PC-3 (cell line): ENCODE measurements around the gene ABCF3. TPM values are rescaled to one million over a fixed set of nuclear protein-coding genes. Genes with fewer than 3 reads are reported as not detected.

Source experiments
- ATAC-seq: fragments of 200-7000 bp; cut with Tn5 transposase; 2 replicates; pipeline ENCODE4 v1.9.1; 2020; ENCODE audit warnings: mild to moderate bottlenecking, moderate library complexity
- BruUV-seq: library from RNA; stranded (reverse); fragments of 400-500 nt; replicated peaks from 2 replicates; lab custom pipeline; 2021; lab: Mats Ljungman, UMichigan
- CTCF ChIA-PET: fragments of 300-600 bp; sonication (Branson Sonifier 250); formaldehyde crosslinking; loops from one replicate; lab custom pipeline; 2022; ENCODE audit warnings: antibody characterized with exemption; lab: Charles Lee
- POLR2A ChIA-PET: fragments of 300-600 bp; sonication (Branson Sonifier 250); formaldehyde crosslinking; loops from one replicate; lab custom pipeline; 2022; ENCODE audit warnings: antibody characterized with exemption; ENCODE audit not compliant: unreplicated experiment; lab: Charles Lee
- DNase-seq: peaks from one replicate; pipeline ENCODE4 v3.0.0-alpha.2; 2015
- H2AFZ ChIP-seq: fragments of 300-600 bp; sonication (generic); 2 replicates; pipeline ENCODE4 v1.6.0; 2016; ENCODE audit warnings: antibody characterized with exemption, low read length
- H3F3A ChIP-seq: fragments of 300-600 bp; sonication (generic); one replicate; pipeline ENCODE4 v1.6.0; 2017; ENCODE audit warnings: antibody characterized with exemption, low read length, control low read depth, mild to moderate bottlenecking; ENCODE audit not compliant: unreplicated experiment
- H3K27ac ChIP-seq: fragments of 300-600 bp; sonication (generic); 2 replicates; pipeline ENCODE4 v1.5.1; 2016; ENCODE audit warnings: mild to moderate bottlenecking, low read length
- H3K27me3 ChIP-seq: fragments of 300-600 bp; sonication (generic); 2 replicates; pipeline ENCODE4 v1.6.1; 2016; ENCODE audit warnings: low read length, mixed read lengths
- H3K36me3 ChIP-seq: fragments of 300-600 bp; sonication (generic); 2 replicates; pipeline ENCODE4 v1.6.1; 2016; ENCODE audit warnings: low read depth, mixed run types, low read length, mixed read lengths
- H3K4me1 ChIP-seq: fragments of 300-600 bp; sonication (generic); 2 replicates; pipeline ENCODE4 v1.5.1; 2016; ENCODE audit warnings: low read length; ENCODE audit not compliant: insufficient read depth
- H3K4me2 ChIP-seq: fragments of 300-600 bp; sonication (generic); 2 replicates; pipeline ENCODE4 v1.6.0; 2016; ENCODE audit warnings: low read length
- H3K4me3 ChIP-seq: fragments of 300-600 bp; sonication (generic); 2 replicates; pipeline ENCODE4 v1.5.1; 2016; ENCODE audit warnings: mild to moderate bottlenecking, low read length, mixed read lengths
- H3K79me2 ChIP-seq: fragments of 300-600 bp; sonication (generic); 2 replicates; pipeline ENCODE4 v1.6.1; 2017; ENCODE audit warnings: low read length, mixed read lengths
- H3K9ac ChIP-seq: fragments of 300-600 bp; sonication (generic); 2 replicates; pipeline ENCODE4 v1.6.0; 2016; ENCODE audit warnings: mild to moderate bottlenecking, low read length
- H3K9me2 ChIP-seq: fragments of 300-600 bp; sonication (generic); replicated peaks from 2 replicates; pipeline ENCODE4 v1.6.1; 2016; ENCODE audit warnings: mixed run types, low read length, mixed read lengths
- H3K9me3 ChIP-seq: fragments of 300-600 bp; sonication (generic); 2 replicates; pipeline ENCODE4 v1.6.1; 2016; ENCODE audit warnings: low read length, mixed read lengths
- H4K20me1 ChIP-seq: fragments of 300-600 bp; sonication (generic); 2 replicates; pipeline ENCODE4 v1.6.1; 2016; ENCODE audit warnings: low read length, mixed read lengths
- EZH2 ChIP-seq: fragments of 300-600 bp; sonication (generic); IDR thresholded peaks from one replicate; pipeline ENCODE4 v1.6.1; 2017; ENCODE audit warnings: antibody characterized with exemption, mild to moderate bottlenecking, low read length; ENCODE audit not compliant: unreplicated experiment
- EZH2phosphoT487 ChIP-seq: fragments of 300-600 bp; sonication (generic); IDR thresholded peaks from 2 replicates; pipeline ENCODE4 v1.6.1; 2018; ENCODE audit warnings: mild to moderate bottlenecking, antibody characterized with exemption, low read length, borderline replicate concordance
- intact Hi-C: fragments of 100-400 bp; cut with micrococcal nuclease; formaldehyde crosslinking; loops from 2 replicates; pipeline ENCODE4 v1.9.0; 2023
- total RNA-seq: library from RNA; depleted of rRNA; stranded (reverse); fragments of >200 nt; gene quantifications from 2 replicates; pipeline ENCODE4 v1.2.3, GENCODE V29; 2014
- TF ChIP-seq, protein P1 (sequence below): fragments of 300-600 bp; sonication (generic); conservative IDR thresholded peaks from 2 replicates; pipeline ENCODE4 v1.5.1; 2017; ENCODE audit warnings: antibody characterized with exemption, low read depth, mild to moderate bottlenecking, low read length

The ABCF3 gene
- total RNA-seq, 1 experiment from 2014 or later, result 85.5 TPM

GRCh38 chr3:184186902-184187207, 856 bp downstream of the ABCF3 start:
- Histone ChIP-seq H3K9me3 (no peaks in the 10 kb centered on the region), H3K36me3 (peaks cover 64% of the 10 kb centered on the region), H3K4me1 (peaks cover 17% of the 10 kb centered on the region), H3K9me2 (no peaks in the 10 kb centered on the region), H3F3A (peaks cover 7% of the 10 kb centered on the region), H2AFZ (no peak overlapping the region), H3K27ac (no peak overlapping the region), H3K27me3 (no peaks in the 10 kb centered on the region), H3K4me3 (peak overlapping the region; percentile 97), H3K4me2 (peak overlapping the region; percentile 93), H3K79me2 (peaks cover 40% of the 10 kb centered on the region), H4K20me1 (peaks cover 14% of the 10 kb centered on the region), H3K9ac (peak overlapping the region; percentile 90)
- CTCF ChIA-PET, result no interaction called here
- DNase-seq, result no peak
- ATAC-seq, result no peak
- BruUV-seq, result no TSS peak
- POLR2A ChIA-PET, result interaction anchor here (0.6 kb wide), 1 partner anchor 1443 kb away, joined by 3 read pairs; no protein-coding TSS in a partner anchor
- intact Hi-C loops, result loop anchor here (2.0 to 5.0 kb wide), 3 partner anchors 40 to 62 kb away; partner anchors contain the start of genes ALG3 and EEF1AKMT4
- TF ChIP-seq EZH2, result no peak
- no peak for TF ChIP-seq EZH2phosphoT487
- TF ChIP-seq, protein P1, sequence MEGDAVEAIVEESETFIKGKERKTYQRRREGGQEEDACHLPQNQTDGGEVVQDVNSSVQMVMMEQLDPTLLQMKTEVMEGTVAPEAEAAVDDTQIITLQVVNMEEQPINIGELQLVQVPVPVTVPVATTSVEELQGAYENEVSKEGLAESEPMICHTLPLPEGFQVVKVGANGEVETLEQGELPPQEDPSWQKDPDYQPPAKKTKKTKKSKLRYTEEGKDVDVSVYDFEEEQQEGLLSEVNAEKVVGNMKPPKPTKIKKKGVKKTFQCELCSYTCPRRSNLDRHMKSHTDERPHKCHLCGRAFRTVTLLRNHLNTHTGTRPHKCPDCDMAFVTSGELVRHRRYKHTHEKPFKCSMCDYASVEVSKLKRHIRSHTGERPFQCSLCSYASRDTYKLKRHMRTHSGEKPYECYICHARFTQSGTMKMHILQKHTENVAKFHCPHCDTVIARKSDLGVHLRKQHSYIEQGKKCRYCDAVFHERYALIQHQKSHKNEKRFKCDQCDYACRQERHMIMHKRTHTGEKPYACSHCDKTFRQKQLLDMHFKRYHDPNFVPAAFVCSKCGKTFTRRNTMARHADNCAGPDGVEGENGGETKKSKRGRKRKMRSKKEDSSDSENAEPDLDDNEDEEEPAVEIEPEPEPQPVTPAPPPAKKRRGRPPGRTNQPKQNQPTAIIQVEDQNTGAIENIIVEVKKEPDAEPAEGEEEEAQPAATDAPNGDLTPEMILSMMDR, result no peak

DNA sequence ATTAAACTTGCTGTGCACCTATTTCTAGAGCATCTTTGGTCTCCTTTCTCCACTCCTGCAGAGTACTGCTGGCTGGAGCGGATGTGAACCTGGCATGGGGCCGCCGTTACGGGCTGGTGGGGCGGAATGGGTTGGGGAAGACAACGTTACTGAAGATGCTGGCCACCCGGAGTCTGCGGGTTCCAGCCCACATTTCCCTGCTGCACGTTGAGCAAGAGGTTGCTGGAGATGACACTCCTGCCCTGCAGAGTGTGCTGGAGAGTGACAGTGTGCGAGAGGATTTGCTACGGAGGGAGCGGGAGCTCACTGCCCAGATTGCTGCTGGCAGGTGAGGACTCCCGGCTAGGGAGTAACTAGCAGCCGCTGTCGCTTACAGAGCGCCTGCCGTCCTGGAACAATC, 2.1 kb downstream of the ABCF3 start:
- ATAC-seq, result no peak
- peaks cover 14% of the 10 kb centered on the region for H4K20me1 ChIP-seq
- DNase-seq, result no peak
- ChIA-PET CTCF (no interaction called here), POLR2A (no interaction called here)
- no peak overlapping the region for H3K27ac ChIP-seq
- intact Hi-C loops, result loop anchor here (5.0 kb wide), 2 partner anchors 41 to 44 kb away; no protein-coding TSS in a partner anchor
- H3K4me3 ChIP-seq, result no peak overlapping the region
- no peaks in the 10 kb centered on the region for H3K9me3 ChIP-seq
- TF ChIP-seq EZH2phosphoT487, result no peak
- TF ChIP-seq, protein P1, result no peak
- no peak for TF ChIP-seq EZH2
- H3K9ac ChIP-seq, result no peak overlapping the region
- H3K27me3 ChIP-seq, result no peaks in the 10 kb centered on the region
- peaks cover 64% of the 10 kb centered on the region for H3K36me3 ChIP-seq
- peaks cover 17% of the 10 kb centered on the region for H3K4me1 ChIP-seq
- no peak overlapping the region; the same call in 1 of the 2 replicates for H3K4me2 ChIP-seq
- no TSS peak for BruUV-seq
- H3K79me2 ChIP-seq, result peaks cover 40% of the 10 kb centered on the region
- H3F3A ChIP-seq, result peaks cover 7% of the 10 kb centered on the region
- H2AFZ ChIP-seq, result no peak overlapping the region
- H3K9me2 ChIP-seq, result no peaks in the 10 kb centered on the region

DNA sequence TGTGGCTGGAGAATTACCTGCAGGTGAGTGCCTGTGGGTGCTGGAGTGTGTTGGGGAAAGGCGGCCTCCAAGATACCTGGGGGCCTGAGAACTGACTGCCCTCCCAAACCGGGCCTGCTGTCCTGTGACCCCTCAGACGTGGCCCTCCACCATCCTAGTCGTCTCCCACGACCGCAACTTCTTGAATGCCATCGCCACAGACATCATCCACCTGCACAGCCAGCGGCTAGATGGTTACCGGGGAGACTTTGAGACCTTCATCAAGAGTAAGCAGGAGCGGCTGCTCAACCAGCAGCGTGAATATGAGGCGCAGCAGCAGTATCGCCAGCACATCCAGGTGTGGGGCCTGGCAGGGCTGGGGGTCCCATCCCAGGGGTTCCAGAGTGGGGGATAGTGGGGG, 3.4 kb downstream of the ABCF3 start:
- peaks cover 63% of the 10 kb centered on the region for H3K36me3 ChIP-seq
- H2AFZ ChIP-seq, result no peak overlapping the region
- CTCF ChIA-PET, result no interaction called here
- no peak overlapping the region for H3K27ac ChIP-seq
- H3F3A ChIP-seq, result peaks cover 7% of the 10 kb centered on the region
- no peak for TF ChIP-seq EZH2
- BruUV-seq, result no TSS peak
- no peaks in the 10 kb centered on the region for H3K9me3 ChIP-seq
- DNase-seq (no peak), ATAC-seq (no peak)
- peaks cover 40% of the 10 kb centered on the region for H3K79me2 ChIP-seq
- no peaks in the 10 kb centered on the region for H3K9me2 ChIP-seq
- H3K9ac ChIP-seq, result no peak overlapping the region
- H4K20me1 ChIP-seq, result peaks cover 14% of the 10 kb centered on the region
- POLR2A ChIA-PET, result no interaction called here
- no peak overlapping the region for H3K4me3 ChIP-seq
- intact Hi-C loops, result loop anchor here (5.0 kb wide), 2 partner anchors 42 to 43 kb away; no protein-coding TSS in a partner anchor
- peaks cover 17% of the 10 kb centered on the region for H3K4me1 ChIP-seq
- no peaks in the 10 kb centered on the region for H3K27me3 ChIP-seq
- no peak overlapping the region for H3K4me2 ChIP-seq
